Cardiac septum (tissue), 1 donor: ENCODE results near the gene GRID2. TPM values are rescaled to one million over a fixed set of nuclear protein-coding genes. Genes with fewer than 3 reads are reported as not detected.

ENCODE experiments used
- DNase-seq: peaks from one replicate; pipeline ENCODE4 v3.0.0-alpha.2; 2020; ENCODE audit warnings: low spot score
- intact Hi-C: fragments of 100-400 bp; cut with DNase I; formaldehyde crosslinking; loops from one replicate; pipeline ENCODE4 v1.14.0; 2022
- total RNA-seq: library from RNA; stranded (reverse); fragmentation: NEBNext Ultra II Directional; extraction: Animal tissue kit (Norgen Biotek cat#: 25700); gene quantifications from one replicate; pipeline ENCODE4 v1.2.1, GENCODE V29; 2021
- donor health status: DM: no; HTN: no; CAD: no.

Gene GRID2
- total RNA-seq, 1 donor from 2014 or later: 0.24 TPM

DNA sequence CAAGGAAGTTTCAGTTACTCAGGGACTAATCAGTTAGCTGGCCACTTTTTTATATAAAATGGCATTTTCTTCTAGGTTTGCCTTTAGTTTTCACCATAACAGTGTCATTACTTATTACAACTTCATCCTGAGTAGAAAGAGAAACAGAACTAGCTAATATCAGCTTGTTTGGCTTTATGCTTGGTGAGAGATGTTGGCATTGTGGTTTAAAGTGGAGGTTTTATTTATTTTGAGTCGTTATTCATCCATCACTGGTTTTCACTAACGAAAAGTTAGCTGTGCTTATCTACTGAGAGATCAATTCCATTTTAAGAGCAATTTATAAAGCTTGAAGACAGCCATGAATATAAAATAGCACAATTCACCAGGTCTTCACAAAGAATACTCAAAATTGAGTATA, 714.5 kb downstream of the GRID2 start:
- DNase-seq: no peak
- intact Hi-C loops: no loop called here

DNA sequence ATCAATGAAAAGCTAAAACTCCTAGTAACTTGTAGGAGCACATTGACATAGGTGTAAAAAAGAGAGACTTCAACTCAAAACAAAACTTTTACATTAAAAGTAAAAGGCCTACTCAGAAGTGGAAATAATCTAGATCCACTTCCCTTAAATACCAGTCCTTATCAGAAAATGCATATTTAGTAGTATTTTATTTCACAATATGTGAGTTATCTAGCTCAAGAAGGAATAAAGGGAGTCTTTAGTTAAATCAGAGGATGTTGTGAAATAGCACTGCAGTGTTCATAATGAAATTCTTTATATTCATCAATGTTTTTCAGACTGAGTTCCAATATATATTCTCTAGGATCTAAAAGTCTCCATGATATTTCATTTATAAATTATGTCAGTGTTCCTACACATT, 715.0 kb downstream of the GRID2 start:
- DNase-seq: no peak
- intact Hi-C loops: no loop called here

DNA sequence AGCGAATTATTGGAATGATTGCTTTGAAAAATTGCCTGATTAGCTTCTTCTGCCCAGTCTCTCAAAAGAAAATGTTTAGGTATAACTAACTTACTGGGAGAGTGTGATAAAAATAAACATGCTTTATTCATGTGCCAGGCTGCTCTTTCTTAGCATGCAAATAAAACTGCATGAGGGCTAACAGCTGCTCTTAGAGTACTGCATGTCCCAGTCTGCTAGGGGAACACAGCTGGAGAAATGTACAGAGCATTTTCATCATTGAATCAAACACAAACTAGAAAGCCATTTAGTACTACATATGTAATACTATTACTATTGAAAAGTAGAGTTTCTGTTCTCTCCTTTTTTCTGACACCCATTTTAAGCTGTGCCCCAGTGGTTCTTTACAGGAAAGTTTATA, 726.0 kb downstream of the GRID2 start:
- no peak for DNase-seq
- intact Hi-C loops: no loop called here

DNA sequence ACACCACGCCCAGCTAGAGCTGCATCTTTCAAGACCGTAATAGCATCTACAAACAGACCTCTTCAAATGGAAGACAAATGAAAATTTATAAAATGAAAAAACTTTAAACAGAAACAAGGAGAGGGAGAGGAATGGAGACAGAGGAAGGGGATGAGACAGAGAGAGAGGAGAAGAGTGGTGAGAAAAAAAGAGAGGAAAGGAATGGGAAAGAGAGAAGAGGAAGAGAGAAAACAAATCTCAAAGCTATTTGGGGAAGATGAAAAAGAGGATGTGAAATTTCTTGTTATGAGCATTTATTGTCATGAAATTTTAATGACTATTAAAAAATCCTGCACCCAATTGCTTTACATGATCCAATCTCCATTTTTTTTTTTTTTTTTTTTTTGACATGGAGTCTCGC, 726.9 kb downstream of the GRID2 start:
- no peak for DNase-seq
- intact Hi-C loops: no loop called here

DNA sequence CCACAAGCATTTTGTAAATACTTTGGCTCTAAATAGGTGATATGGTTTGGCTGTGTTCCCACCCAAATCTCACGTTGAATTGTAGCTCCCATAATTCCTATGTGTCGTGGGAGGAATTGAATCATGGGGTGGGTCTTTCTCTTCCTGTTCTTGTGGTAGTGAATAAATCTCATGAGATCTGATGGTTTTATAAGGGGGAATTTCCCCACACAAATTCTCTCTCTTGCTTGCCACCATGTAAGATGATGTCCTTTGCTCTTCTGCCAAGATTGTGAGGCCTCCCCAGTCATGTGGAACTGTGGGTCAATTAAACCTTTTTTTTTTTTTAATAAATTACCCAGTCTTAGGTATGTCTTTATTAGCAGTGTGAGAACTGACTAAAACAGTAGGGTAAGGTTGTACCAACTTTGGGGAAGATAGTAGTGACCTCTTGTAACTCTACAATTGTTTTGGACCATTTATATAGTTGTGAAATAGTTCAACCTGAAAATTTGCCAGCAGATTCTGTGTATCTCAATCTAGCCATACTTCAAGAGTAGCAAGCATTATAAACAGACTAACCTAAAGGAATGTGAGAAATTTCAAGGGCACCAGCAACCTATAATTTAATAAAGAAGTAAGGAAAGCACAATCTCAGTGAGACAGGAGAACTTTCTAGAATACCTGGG, 727.8 kb downstream of the GRID2 start:
- intact Hi-C loops: no loop called here
- DNase-seq: no peak

DNA sequence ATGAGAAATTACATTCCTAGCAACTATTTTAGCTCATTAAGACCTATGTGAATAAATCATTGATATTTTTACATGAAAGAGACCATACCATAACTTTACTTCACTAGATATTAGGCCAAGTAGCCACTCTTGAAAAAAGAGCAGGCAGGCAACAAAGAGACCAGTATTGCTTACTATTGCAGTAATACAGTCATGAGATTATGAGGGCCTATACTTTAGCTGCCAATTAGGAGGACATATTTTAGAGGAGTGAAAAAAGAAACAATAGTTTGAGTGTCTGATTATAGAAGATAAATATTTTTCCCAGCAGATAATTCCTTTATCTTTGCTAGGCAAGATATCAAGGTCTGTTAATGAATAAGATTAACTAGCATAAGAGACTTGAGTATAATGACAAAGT, 739.0 kb downstream of the GRID2 start:
- intact Hi-C loops: no loop called here

DNA sequence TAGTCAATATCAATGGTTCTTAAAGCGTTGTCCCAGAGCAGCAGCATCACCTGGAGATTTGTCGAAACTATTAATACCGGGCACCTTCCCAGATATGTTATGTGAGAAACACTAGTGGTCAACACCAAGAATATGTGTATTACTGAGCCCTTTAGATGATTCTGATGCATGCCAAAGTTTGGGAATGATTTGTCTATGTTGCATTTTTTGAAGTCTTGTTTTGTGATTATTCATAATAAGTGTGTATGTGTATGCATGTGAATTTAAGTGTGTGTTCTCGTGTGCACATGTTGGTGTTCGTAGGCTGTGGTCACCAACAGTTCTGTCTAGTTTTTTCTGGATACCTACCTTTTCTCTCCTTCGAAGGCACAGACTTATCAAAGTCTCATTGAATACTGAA, 749.4 kb downstream of the GRID2 start:
- intact Hi-C loops: no loop called here
- no peak for DNase-seq

More for the DNA sequence above, 739.0 kb downstream of the GRID2 start:
- no peak for DNase-seq

DNA sequence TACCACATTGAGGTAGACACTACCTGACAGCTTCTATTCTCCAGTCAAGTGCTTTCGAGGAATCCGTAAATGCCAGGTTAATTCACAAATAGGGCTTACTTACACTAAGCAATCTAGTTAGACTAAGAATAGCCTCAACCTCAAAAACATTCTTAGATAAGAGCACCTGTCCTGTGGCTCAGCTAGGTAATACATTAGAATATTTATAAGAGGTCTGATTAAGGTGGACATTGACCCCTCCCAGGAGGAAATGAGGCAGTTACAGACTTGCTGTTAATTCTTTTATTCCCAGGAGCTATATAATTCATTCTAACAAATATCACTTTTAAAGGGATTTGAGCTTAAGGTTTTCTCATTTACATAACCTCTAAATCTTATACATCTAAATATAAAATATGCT, 758.1 kb downstream of the GRID2 start:
- intact Hi-C loops: no loop called here
- DNase-seq: no peak

DNA sequence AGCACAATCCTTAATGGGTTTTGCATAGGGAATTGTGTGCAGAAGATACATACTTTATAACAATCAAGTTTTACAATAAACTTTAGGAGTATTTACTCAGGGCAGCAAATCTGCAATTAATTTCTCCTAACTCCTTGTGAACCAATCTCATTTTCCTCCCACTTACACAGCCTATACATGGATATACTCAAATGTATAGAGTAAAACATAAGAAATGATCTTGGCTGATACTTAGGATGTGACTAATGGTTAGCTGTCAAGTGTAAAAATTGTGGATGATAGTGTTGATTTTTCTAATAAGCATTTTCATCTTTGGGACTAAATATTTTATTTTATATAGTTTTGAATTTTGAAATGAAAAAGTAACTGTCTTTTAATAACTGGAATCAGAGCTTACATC, 759.6 kb downstream of the GRID2 start:
- intact Hi-C loops: no loop called here

DNA sequence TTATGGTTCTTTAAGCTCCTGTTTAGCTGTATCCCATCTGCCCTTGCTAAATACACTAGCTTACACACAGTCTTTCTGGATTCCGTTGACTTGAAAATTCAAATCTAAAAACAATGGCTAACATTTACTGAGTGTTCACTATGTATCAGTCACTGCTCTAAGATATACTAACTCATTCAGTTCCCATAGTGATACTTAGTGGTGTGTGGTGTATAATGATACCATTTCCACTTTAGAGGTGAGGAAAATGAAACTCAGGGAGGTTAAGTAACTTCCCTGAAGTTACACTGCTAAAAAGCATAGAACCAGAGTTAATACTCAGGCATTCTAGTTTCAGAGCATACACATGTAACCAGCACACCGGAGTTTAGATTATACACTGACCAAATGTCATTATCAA, 762.0 kb downstream of the GRID2 start:
- intact Hi-C loops: no loop called here
- no peak for DNase-seq

More for the DNA sequence above, 759.6 kb downstream of the GRID2 start:
- DNase-seq: no peak

DNA sequence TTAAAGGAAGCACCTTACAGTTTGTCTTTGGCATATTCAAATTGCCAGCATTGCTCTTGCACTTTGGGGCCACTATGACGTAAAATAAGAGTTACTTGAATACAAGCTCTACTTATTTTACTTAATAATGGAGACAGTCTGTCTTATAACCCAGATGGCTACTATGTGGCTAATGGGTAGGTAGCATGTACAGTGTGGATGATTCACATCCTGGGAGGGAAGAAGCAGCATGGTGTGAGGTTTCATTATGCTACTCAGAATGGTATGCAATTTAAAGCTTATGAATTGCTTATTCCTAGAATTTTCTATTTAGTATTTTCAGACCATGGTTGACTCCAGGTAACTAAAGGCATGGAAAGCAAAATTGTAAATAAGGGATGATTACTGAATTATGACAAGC, 763.0 kb downstream of the GRID2 start:
- DNase-seq: no peak
- intact Hi-C loops: no loop called here

DNA sequence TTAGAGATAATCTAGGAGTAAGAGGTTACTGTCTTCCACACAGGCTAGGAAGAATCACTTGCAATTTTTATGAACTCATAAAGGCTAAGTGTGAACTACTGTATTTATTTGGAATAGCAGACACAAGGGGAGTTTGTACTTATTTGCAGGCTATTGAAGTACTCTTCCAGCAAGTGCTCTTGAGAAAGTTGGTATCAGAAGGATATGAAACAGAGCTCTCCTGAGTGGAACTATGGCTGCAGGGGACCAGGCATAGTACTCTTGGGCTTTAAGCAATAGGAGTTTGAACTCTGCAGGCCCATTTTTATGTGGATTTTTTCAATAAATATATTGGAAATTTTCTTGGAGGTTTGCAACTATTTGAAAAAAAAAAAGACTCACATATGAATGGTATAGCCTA, 768.5 kb downstream of the GRID2 start:
- DNase-seq: no peak
- intact Hi-C loops: no loop called here

DNA sequence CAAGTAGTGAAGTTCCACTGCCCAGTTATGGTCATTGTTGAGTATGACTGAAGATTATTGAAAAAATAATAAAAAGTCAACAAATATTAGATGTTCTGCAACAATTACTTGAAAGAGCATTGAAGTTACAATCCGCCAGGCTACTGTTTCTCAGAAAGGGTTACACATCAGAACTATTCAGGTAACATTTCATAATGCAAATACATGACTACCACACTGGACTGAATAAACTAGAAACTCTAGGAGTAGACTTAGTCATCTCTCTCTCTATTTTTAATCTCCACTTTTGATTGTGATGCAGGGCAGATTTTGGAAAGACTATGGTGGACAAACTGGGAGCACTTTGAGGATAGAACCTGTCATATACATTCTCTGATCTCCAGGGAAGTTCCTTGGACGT, 776.5 kb downstream of the GRID2 start:
- DNase-seq: no peak
- intact Hi-C loops: no loop called here

DNA sequence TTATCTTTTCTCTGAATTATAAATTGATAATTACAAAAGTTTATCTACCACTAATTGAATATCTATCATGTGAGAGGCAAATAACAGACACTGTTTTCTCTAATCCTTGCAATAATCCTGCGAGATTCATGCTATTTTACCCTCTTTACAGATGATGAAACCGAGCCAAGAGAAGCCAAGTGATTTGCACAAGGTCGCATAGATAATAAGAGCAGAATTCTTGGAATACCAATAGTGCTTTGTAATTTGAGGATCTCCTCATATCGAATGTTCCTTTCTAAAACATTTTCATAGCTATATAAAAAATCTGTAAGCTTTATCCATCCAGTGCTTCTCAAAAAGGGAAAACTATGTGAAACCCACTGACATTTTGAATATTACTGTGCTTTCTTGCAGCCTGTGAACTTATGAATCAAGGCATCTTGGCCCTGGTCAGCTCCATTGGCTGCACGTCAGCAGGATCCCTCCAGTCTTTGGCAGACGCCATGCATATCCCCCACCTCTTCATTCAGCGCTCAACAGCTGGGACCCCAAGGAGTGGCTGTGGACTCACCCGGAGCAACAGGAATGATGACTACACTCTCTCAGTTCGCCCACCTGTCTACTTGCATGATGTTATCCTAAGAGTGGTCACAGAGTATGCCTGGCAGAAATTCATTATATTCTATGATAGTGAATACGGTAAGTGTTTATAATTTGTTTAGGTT, 781.0 kb downstream of the GRID2 start:
- no peak for DNase-seq

DNA sequence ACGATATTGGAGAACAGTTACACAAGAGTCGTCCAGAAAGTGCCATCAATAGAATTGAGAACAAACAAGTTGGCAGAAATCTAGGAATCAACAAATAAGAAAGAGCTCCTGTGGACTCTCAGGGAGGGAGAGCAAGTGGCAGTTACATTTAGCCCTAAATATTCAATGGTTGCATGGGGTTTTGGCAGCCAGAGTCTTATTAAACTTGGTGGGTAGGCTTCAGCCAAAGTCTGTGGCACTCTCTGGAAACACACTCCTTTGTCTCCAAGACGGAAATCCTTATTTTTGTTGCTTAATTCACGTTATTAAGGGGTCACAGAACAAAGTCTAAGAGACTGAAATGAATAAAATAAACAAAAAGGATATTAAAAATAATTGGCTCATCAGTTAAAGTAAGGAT, 782.6 kb downstream of the GRID2 start:
- intact Hi-C loops: no loop called here
- no peak for DNase-seq

More for the DNA sequence above, 781.0 kb downstream of the GRID2 start:
- intact Hi-C loops: no loop called here

DNA sequence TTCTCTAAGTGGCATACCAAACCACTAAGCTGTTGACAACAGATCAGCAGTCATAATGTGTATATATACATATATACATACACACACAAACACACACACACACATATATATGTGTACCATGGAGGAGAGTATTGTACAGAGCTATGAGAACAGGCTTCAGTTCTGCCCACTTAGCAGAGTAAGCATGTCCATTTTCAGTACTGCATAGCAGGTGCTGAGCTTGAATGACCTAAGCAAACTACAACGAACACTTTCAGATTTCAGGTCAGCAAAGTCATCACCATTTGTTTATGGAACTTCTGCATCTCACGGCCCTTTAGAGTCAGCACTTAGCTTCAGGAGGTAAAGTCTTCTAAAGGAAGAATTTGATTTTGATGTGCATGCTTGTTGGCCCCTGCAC, 789.0 kb downstream of the GRID2 start:
- intact Hi-C loops: no loop called here

DNA sequence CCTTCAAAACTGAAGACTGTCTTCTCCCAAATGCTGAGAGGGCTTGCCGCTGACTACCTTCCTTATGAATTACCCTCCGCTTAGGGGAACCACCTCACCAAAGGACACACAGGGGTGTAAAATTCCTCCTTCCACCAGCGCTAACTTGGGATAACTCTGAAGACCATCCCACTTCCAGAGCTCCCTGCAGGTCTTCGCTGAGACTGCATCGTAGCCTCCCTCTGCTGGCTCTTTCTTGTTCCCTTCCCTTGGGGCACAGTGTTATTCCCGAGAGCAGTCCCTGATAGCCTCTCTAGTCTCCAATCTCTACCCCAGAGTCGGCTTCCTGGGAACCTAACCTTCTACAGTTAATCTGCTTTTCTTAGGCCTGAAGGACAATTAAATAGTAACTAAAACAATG, 799.3 kb downstream of the GRID2 start:
- DNase-seq: no peak
- intact Hi-C loops: no loop called here

More for the DNA sequence above, 789.0 kb downstream of the GRID2 start:
- no peak for DNase-seq

DNA sequence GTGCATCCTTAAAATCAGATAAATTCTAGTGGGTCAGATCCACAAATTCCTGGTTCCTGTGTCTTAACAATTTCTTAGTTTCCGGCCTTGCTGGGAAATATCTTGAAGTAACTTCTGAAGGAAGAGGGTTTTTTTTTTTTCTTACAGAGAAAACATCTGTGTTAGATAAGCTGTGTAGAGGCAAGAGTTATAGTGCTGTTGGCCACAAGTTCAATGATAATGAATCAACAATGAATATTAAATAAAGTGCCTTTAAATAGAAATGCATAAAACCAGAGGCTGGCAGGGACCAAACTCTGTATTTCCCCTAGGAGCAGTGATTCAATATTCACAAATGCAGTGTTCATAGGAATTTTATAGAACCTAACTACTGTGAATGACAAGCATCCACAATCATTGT, 812.9 kb downstream of the GRID2 start:
- DNase-seq: no peak
- intact Hi-C loops: no loop called here

DNA sequence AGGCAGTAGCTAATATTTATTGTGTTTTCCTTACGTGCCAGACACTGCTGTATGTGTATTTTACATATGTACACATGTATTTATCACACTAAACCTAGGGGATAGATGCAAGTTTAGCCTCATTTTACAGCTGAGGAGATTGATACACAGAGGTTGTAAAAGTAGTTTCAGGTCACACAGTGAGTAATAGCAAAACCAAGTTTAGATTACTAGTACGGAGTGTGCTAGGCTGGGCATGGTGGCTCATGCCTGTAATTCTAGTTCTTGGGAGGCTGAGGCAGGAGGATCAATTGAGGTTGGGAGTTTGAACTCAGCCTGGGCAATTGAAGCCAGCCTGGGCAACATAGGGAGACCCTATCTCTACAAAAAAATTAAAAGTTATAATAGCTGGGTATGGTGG, 823.7 kb downstream of the GRID2 start:
- intact Hi-C loops: no loop called here
- DNase-seq: no peak

DNA sequence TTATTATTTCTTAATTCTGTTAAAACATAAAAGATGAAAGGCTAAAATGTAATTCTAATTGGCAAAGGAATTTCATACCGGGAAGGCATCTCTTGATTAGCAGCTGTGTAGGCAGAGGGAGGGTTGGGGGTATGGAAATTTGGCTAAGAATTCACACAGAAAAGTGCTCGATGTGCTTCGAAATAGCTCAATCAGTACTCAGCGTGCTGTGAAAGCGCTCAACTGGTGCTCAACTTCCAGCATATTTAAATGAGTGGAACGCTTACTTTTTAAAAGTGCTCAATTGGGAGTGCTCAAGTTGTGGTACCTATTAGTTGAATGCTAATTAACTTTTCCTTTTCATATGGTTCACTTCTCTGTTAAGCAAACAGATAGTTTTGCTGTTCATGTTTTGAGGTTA, 828.9 kb downstream of the GRID2 start:
- DNase-seq: no peak
- intact Hi-C loops: no loop called here

DNA sequence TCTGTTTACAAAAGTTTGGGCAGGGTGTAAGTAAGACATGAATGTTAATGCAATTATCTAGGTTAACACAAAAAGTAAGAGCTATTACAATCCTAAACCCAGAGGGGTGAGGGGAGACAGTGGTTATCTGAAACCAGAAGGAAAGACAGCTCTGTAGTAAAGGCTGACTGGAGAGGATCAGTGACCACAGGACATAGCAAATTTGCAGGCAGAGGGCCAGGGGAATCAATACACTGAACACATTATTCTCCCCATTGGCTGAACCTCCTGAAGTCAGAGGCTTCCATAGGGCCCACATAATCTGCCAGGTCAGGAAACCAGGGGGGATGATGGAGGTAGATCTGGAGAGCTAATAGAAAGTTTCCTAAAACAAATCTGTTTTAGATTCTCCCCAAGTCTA, 835.4 kb downstream of the GRID2 start:
- intact Hi-C loops: no loop called here
- DNase-seq: no peak

DNA sequence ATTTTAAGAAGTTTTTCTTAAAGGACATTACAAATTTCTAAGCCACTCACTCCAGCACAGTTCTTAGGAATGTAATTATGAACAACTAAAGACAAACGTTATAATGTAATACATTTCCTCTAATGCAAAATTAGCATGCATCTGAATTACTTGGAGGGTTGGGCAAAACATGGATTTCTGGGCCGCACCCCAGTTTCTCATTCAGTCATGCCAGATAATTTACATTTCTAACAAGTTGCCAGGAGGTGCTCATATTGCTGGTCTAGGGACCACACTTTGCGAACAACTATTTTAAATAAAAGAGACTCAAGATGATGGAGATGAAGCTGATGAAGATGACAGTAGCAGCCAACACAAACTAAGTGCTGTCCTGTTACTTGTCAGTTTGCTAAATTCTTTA, 840.1 kb downstream of the GRID2 start:
- intact Hi-C loops: no loop called here

More for the DNA sequence above, 840.1 kb downstream of the GRID2 start:
- DNase-seq: no peak
